COLO668 (cell line): ENCODE data around the gene KATNAL2.
"Not testable (repeated sequence)": the region's sequence is repeated elsewhere in the genome, so short reads cannot be mapped to it uniquely, and the experiment has no call there.

Experiments
- DNase-seq: peaks from one replicate; lab custom pipeline; 2025; ENCODE audit not compliant: unreplicated experiment; lab: John Stamatoyannopoulos, UW

Gene KATNAL2

GRCh38 chr18:47030887-47031286, 113.5 kb downstream of the KATNAL2 start:
- not testable (repeated sequence) for DNase-seq

GRCh38 chr18:47032945-47033344, 115.5 kb downstream of the KATNAL2 start:
- DNase-seq: no peak

- not testable (repeated sequence) for DNase-seq
These were observed 117.2 kb downstream of the KATNAL2 start for GRCh38 chr18:47034591-47034990.

GRCh38 chr18:47035156-47035671, 117.8 kb downstream of the KATNAL2 start, which contains the start of gene ELOA2:
TSS of gene ELOA2 (minus strand) at chr18:47035621. CDS start at chr18:47035264, 357 bp downstream.
- DNase-seq: no peak

GRCh38 chr18:47036298-47036874, 119.0 kb downstream of the KATNAL2 start:
- peak; percentile 19 for DNase-seq

- DNase-seq: no peak
These were observed 119.7 kb downstream of the KATNAL2 start for GRCh38 chr18:47036927-47037578.

- DNase-seq: no peak
These were observed 123.6 kb downstream of the KATNAL2 start for GRCh38 chr18:47040982-47041381.

GRCh38 chr18:47050468-47050867, 133.1 kb downstream of the KATNAL2 start:
- DNase-seq: no peak

GRCh38 chr18:47054369-47054768, 137.0 kb downstream of the KATNAL2 start:
- DNase-seq: no peak

- no peak for DNase-seq
These were observed 145.1 kb downstream of the KATNAL2 start for GRCh38 chr18:47062471-47062870.

- no peak for DNase-seq
These were observed 145.7 kb downstream of the KATNAL2 start for GRCh38 chr18:47063096-47063495.

GRCh38 chr18:47067648-47068047, 150.2 kb downstream of the KATNAL2 start:
- DNase-seq: no peak

GRCh38 chr18:47075098-47075883, 157.9 kb downstream of the KATNAL2 start:
- DNase-seq: no peak

- no peak for DNase-seq
These were observed 159.7 kb downstream of the KATNAL2 start for GRCh38 chr18:47077111-47077510.

GRCh38 chr18:47080872-47081271, 163.5 kb downstream of the KATNAL2 start:
- DNase-seq: no peak

- DNase-seq: no peak
These were observed 164.2 kb downstream of the KATNAL2 start for GRCh38 chr18:47081578-47081977.

GRCh38 chr18:47087676-47088075, 170.3 kb downstream of the KATNAL2 start:
- DNase-seq: no peak

GRCh38 chr18:47095810-47096209, 178.4 kb downstream of the KATNAL2 start:
- no peak for DNase-seq

- peak; percentile 56 for DNase-seq
These were observed 182.9 kb downstream of the KATNAL2 start for GRCh38 chr18:47100212-47100831.

- DNase-seq: no peak
These were observed 191.0 kb downstream of the KATNAL2 start for GRCh38 chr18:47108373-47108772.

- DNase-seq: no peak
These were observed 191.6 kb downstream of the KATNAL2 start for GRCh38 chr18:47108998-47109405.
